GM12864 (cell line): ENCODE data around the gene SLC34A2.

Source experiments
- DNase-seq: peaks from one replicate; pipeline ENCODE4 v3.0.0-alpha.2; 2011; ENCODE audit warnings: low read depth
- H3K4me3 ChIP-seq: 2 replicates; pipeline ENCODE4 v1.5.1; 2011; ENCODE audit warnings: mild to moderate bottlenecking, low read depth, low read length, control low read depth
- TF ChIP-seq, protein P1 (sequence below): IDR thresholded peaks from 2 replicates; pipeline ENCODE4 v1.5.1; 2011; ENCODE audit warnings: low read depth, mild to moderate bottlenecking, moderate library complexity, low read length, control low read depth, inconsistent platforms; ENCODE audit errors: missing control alignments

The SLC34A2 gene

DNA sequence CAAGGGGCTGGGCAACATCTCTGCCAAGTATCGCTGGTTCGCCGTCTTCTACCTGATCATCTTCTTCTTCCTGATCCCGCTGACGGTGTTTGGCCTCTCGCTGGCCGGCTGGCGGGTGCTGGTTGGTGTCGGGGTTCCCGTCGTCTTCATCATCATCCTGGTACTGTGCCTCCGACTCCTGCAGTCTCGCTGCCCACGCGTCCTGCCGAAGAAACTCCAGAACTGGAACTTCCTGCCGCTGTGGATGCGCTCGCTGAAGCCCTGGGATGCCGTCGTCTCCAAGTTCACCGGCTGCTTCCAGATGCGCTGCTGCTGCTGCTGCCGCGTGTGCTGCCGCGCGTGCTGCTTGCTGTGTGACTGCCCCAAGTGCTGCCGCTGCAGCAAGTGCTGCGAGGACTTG, 20.6 kb downstream of the SLC34A2 start:
- no peak overlapping the region for H3K4me3 ChIP-seq
- TF ChIP-seq, protein P1, sequence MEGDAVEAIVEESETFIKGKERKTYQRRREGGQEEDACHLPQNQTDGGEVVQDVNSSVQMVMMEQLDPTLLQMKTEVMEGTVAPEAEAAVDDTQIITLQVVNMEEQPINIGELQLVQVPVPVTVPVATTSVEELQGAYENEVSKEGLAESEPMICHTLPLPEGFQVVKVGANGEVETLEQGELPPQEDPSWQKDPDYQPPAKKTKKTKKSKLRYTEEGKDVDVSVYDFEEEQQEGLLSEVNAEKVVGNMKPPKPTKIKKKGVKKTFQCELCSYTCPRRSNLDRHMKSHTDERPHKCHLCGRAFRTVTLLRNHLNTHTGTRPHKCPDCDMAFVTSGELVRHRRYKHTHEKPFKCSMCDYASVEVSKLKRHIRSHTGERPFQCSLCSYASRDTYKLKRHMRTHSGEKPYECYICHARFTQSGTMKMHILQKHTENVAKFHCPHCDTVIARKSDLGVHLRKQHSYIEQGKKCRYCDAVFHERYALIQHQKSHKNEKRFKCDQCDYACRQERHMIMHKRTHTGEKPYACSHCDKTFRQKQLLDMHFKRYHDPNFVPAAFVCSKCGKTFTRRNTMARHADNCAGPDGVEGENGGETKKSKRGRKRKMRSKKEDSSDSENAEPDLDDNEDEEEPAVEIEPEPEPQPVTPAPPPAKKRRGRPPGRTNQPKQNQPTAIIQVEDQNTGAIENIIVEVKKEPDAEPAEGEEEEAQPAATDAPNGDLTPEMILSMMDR = no peak

DNA sequence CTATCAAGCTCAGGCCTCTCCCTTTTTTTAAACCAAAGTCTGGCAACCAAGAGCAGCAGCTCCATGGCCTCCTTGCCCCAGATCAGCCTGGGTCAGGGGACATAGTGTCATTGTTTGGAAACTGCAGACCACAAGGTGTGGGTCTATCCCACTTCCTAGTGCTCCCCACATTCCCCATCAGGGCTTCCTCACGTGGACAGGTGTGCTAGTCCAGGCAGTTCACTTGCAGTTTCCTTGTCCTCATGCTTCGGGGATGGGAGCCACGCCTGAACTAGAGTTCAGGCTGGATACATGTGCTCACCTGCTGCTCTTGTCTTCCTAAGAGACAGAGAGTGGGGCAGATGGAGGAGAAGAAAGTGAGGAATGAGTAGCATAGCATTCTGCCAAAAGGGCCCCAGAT, 21.5 kb downstream of the SLC34A2 start:
- TF ChIP-seq, protein P1 = no peak
- no peak for DNase-seq
- no peak overlapping the region for H3K4me3 ChIP-seq

More for the DNA sequence above, 20.6 kb downstream of the SLC34A2 start:
- no peak for DNase-seq

DNA sequence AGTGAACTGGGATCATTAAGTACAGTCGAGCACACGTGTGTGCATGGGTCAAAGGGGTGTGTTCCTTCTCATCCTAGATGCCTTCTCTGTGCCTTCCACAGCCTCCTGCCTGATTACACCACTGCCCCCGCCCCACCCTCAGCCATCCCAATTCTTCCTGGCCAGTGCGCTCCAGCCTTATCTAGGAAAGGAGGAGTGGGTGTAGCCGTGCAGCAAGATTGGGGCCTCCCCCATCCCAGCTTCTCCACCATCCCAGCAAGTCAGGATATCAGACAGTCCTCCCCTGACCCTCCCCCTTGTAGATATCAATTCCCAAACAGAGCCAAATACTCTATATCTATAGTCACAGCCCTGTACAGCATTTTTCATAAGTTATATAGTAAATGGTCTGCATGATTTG, 22.3 kb downstream of the SLC34A2 start:
- no peak overlapping the region for H3K4me3 ChIP-seq
- no peak for DNase-seq
- TF ChIP-seq, protein P1 = no peak

DNA sequence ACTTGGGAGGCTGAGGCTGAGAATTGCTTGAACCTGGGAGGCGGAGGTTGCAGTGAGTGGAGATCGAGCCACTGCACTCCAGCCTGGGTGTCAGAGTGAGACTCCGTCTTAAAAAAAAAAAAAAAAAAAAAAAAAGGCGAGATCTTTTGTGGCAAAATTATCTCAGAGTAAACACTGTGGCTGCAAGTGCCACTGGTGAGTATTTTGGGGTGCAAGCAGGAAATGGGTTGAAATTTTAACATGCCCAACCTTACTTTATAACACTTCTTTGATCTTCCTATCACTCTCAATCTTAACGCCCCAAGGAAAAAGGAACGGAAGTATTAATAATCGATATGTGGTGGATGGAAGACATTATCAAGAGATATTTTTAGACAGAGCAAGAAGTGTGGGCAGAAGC, 32.1 kb downstream of the SLC34A2 start:
- TF ChIP-seq, protein P1 = no peak
- no peak for DNase-seq

DNA sequence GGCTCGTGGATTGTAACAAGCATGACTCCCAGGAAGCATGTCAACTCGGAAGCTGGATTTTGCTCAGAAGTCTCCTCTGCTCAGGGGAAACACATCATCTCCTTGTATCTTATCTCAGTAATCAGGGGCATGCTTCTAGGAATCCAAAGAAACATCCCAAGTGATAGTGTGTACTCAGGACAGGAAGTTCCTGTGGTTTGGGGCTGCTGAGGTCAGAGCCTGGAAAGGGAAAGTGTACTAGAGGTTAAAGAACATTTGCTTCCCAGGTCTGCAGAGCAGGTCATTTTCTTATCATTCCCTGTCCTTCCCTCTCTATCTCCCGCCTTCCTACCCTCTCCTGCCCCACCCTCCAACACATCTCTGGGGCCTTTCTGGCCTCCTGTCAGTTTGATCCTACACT, 38.8 kb downstream of the SLC34A2 start:
- no peak overlapping the region for H3K4me3 ChIP-seq
- no peak for DNase-seq
- TF ChIP-seq, protein P1 = no peak

More for the DNA sequence above, 32.1 kb downstream of the SLC34A2 start:
- no peak overlapping the region for H3K4me3 ChIP-seq

DNA sequence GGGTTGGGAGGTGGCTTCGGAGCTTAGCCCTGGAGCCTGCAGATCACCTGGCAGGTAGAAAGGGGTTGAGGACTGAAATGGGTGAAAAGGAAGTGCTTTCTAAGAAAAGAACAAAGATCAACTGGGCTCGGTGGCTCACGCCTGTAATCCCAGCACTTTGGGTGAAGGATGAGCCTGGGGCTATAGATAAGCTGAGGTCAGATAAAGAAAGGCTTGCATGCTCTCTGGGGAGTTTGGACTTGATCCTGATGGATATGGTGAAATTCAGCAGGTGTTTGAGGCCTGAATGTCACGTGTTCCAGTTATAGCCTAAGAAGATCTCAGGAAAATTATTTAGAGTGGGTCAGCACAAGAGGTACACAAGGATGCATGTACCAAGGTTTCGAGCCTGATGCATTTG, 40.8 kb downstream of the SLC34A2 start:
- no peak for DNase-seq
- H3K4me3 ChIP-seq = no peak overlapping the region
- TF ChIP-seq, protein P1 = no peak

DNA sequence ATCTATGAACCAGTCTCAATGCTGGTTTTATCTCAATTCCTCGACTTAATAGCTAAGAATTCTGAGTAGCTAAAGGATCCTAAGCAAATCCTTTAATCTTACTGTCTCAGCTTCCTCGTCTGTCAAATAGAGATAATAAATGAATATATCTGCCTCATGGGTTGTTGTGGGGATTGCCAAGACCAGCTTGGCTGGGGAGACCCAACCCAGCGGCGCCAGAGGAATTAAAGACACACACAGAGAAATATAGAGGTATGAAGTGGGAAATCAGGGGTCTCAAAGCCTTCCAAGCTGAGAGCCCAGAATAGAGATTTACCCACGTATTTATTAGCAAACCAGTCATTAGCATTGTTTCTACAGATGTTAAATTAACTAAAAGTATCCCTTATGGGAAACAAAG, 41.9 kb downstream of the SLC34A2 start:
- DNase-seq = no peak
- no peak overlapping the region for H3K4me3 ChIP-seq
- TF ChIP-seq, protein P1 = no peak
